ENCODE data around the gene MEIOB. TPM values are rescaled to one million over a fixed set of nuclear protein-coding genes. Genes with fewer than 3 reads are reported as not detected.

The MEIOB gene
- total RNA-seq, 4 donors from 2014 or later: not detected

- no peaks in the 10 kb centered on the region for H3K4me1 ChIP-seq
- TF ChIP-seq POLR2A (IDR thresholded peaks at IDR 0.05) (no peak), POLR2AphosphoS5 (IDR thresholded peaks at IDR 0.05) (no peak), CTCF (IDR thresholded peaks at IDR 0.05) (no peak), EP300 (IDR thresholded peaks at IDR 0.05) (no peak)
- 86 to 87% methylated on average over 8 to 12 of the region's 32 CpGs for WGBS, 2 donors (ENCODE audit: low coverage in 1 of 2)
- no peak overlapping the region for H3K4me3 ChIP-seq
- H3K9me3 ChIP-seq: peaks cover 0 to 6% (median 0%) of the 10 kb centered on the region in 3 donors
- no peak overlapping the region for H3K27ac ChIP-seq
- no peaks in the 10 kb centered on the region for H3K27me3 ChIP-seq
- no peak for ATAC-seq
- peaks cover 0 to 26% of the 10 kb centered on the region in 2 donors for H3K36me3 ChIP-seq
Measured at GRCh38 chr16:1794908-1795666, 76.9 kb downstream of the MEIOB start.

- 20 to 73% methylated on average over 1 to 3 of the region's 18 CpGs for WGBS, 2 donors (ENCODE audit: low coverage in 1 of 2)
- Histone ChIP-seq H3K27me3 (no peaks in the 10 kb centered on the region), H3K4me3 (no peak overlapping the region), H3K9me3 (peaks cover 0 to 6% (median 0%) of the 10 kb centered on the region in 3 donors), H3K4me1 (no peaks in the 10 kb centered on the region), H3K27ac (no peak overlapping the region), H3K36me3 (peaks cover 0 to 33% of the 10 kb centered on the region in 2 donors)
- TF ChIP-seq POLR2AphosphoS5 (IDR thresholded peaks at IDR 0.05): no peak
- no peak for TF ChIP-seq CTCF (IDR thresholded peaks at IDR 0.05)
- no peak for TF ChIP-seq EP300 (IDR thresholded peaks at IDR 0.05)
- TF ChIP-seq POLR2A (IDR thresholded peaks at IDR 0.05): no peak
- no peak for ATAC-seq
Measured at GRCh38 chr16:1794221-1794871, 77.6 kb downstream of the MEIOB start.

- ATAC-seq: no peak
- Histone ChIP-seq H3K27me3 (no peaks in the 10 kb centered on the region), H3K4me3 (no peak within 1 kb of the TSS), H3K36me3 (peaks cover 0 to 40% of the 10 kb centered on the region in 2 donors), H3K9me3 (peaks cover 0 to 6% (median 0%) of the 10 kb centered on the region in 3 donors), H3K4me1 (no peaks in the 10 kb centered on the region), H3K27ac (no peak within 1 kb of the TSS)
- TF ChIP-seq POLR2A (IDR thresholded peaks at IDR 0.05) (no peak), POLR2AphosphoS5 (IDR thresholded peaks at IDR 0.05) (no peak), EP300 (IDR thresholded peaks at IDR 0.05) (no peak), CTCF (IDR thresholded peaks at IDR 0.05) (no peak)
- no CpG with 5 or more reads among the region's 28 CpGs for WGBS, 2 donors (ENCODE audit: low coverage in 1 of 2)
Measured at GRCh38 chr16:1793578-1794220, 78.3 kb downstream of the MEIOB start, which contains the start of gene IGFALS. IGFALS (minus strand) TSS chr16:1793705; CDS start chr16:1793652, 53 bp downstream.

GRCh38 chr16:1792836-1793577 lies 79.0 kb downstream of the MEIOB start:
- TF ChIP-seq POLR2AphosphoS5 (IDR thresholded peaks at IDR 0.05) (no peak), CTCF (IDR thresholded peaks at IDR 0.05) (no peak), EP300 (IDR thresholded peaks at IDR 0.05) (no peak), POLR2A (IDR thresholded peaks at IDR 0.05) (no peak)
- Histone ChIP-seq H3K4me3 (no peak overlapping the region), H3K27me3 (no peaks in the 10 kb centered on the region), H3K4me1 (no peaks in the 10 kb centered on the region), H3K9me3 (peaks cover 0 to 4% (median 0%) of the 10 kb centered on the region in 3 donors), H3K27ac (no peak overlapping the region), H3K36me3 (peaks cover 0 to 47% of the 10 kb centered on the region in 2 donors)
- WGBS, 2 donors (ENCODE audit: low coverage in 1 of 2): no CpG with 5 or more reads among the region's 33 CpGs
- ATAC-seq: no peak

Data from gastroesophageal sphincter (tissue), 4 donors.